AG04450 (cell line): ENCODE data around the gene POFUT2. TPM values are rescaled to one million over a fixed set of nuclear protein-coding genes. Genes with fewer than 3 reads are reported as not detected.

Source experiments
- CTCF ChIA-PET: fragments of 300-600, 350-600 bp; formaldehyde crosslinking; extraction: SDS; loops from one replicate; lab custom pipeline; 2022; ENCODE audit warnings: antibody characterized with exemption, inconsistent platforms; lab: Charles Lee
- POLR2A ChIA-PET: fragments of 350-600 bp; formaldehyde crosslinking; extraction: SDS; loops from one replicate; lab custom pipeline; 2021; ENCODE audit warnings: antibody characterized with exemption, inconsistent platforms; lab: Yijun Ruan, JAX
- DNase-seq: peaks from one replicate; pipeline ENCODE4 v3.0.0-alpha.2; 2011; ENCODE audit warnings: low read depth, low spot score
- H3K27ac ChIP-seq: one replicate; pipeline ENCODE4 v1.5.1; 2012; ENCODE audit warnings: low read depth, low read length, control low read depth
- H3K27me3 ChIP-seq: one replicate; pipeline ENCODE4 v1.6.0; 2012; ENCODE audit warnings: low read length; ENCODE audit not compliant: control insufficient read depth, insufficient read depth
- H3K4me3 ChIP-seq: 2 replicates; pipeline ENCODE4 v1.5.1; 2011; ENCODE audit warnings: mild to moderate bottlenecking, low read depth, low read length, control low read depth
- H3K9me3 ChIP-seq: 2 replicates; pipeline ENCODE4 v1.5.1; 2012; ENCODE audit warnings: low read length; ENCODE audit not compliant: control insufficient read depth, insufficient read depth
- polyA plus RNA-seq: library from polyadenylated mRNA; depleted of rRNA; stranded (reverse); fragments of >200 nt; gene quantifications from 2 replicates; pipeline ENCODE4 v1.2.3, GENCODE V29; 2011
- TF ChIP-seq, protein P1 (sequence below): IDR thresholded peaks from 2 replicates; pipeline ENCODE4 v1.5.1; 2011; ENCODE audit warnings: low read depth, low read length, control low read depth, inconsistent platforms

The POFUT2 gene
- polyA plus RNA-seq, 1 experiment = 35.5 TPM

DNA sequence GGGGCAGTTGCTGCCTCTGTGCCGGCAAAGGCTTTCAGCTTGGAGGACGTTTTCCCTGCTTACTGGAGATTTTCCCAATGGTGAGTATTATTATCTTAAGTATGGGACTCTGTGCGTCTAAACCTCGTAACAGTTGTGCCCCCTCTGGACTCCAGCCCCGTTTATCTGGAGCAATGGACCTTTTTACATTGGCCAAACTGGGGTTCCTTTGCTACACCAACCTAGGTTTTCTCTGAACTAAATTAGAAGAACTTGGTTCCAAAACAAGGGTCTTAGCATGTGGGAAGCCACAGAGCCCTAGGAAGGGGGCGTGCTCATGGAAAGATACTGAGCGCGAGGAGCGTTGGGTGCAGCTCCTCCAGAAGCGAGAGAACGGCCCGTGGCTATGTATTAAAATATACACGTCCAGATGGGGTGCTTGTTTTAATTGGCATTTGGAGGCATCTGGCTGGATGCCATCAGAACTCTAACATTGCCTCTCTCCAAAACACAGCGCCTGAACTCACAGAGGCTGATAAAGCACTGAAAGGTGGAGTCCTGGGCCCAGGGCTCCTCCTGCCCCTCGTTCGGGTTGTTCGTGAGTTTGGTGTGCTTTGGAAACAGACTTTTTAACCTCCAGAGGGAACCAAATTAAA lies 28.4 kb downstream of the POFUT2 start:
- Histone ChIP-seq H3K27me3 (peaks cover 19% of the 10 kb centered on the region), H3K27ac (no peak overlapping the region), H3K4me3 (no peak overlapping the region), H3K9me3 (peaks cover 3% of the 10 kb centered on the region; the same call in 1 of the 2 replicates)
- ChIA-PET POLR2A (no interaction called here), CTCF (interaction anchor here (1.4 kb wide), 1 partner anchor 122 kb away, joined by 3 read pairs; no protein-coding TSS in a partner anchor)
- TF ChIP-seq, protein P1, sequence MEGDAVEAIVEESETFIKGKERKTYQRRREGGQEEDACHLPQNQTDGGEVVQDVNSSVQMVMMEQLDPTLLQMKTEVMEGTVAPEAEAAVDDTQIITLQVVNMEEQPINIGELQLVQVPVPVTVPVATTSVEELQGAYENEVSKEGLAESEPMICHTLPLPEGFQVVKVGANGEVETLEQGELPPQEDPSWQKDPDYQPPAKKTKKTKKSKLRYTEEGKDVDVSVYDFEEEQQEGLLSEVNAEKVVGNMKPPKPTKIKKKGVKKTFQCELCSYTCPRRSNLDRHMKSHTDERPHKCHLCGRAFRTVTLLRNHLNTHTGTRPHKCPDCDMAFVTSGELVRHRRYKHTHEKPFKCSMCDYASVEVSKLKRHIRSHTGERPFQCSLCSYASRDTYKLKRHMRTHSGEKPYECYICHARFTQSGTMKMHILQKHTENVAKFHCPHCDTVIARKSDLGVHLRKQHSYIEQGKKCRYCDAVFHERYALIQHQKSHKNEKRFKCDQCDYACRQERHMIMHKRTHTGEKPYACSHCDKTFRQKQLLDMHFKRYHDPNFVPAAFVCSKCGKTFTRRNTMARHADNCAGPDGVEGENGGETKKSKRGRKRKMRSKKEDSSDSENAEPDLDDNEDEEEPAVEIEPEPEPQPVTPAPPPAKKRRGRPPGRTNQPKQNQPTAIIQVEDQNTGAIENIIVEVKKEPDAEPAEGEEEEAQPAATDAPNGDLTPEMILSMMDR = no peak
- DNase-seq = no peak

DNA sequence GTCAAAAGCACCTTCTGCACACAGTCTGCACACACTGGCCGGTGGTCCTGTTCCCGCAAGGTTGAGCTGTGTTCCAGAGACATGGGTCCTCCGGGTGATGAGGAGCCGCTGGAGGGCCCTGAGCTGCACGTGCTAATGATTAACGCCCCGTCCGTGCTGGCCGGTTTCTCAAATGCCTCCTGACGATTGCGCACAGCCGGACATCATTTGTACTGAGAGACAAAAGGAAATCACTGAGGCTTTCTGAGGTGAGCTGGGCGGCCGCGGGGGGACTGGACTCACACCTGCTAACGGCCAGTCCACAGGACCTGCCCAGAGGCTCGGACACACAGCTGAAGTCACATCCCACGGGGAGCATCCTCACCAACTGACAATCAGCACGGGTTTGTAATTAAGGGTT lies 29.2 kb downstream of the POFUT2 start:
- Histone ChIP-seq H3K4me3 (no peak overlapping the region), H3K27me3 (peaks cover 19% of the 10 kb centered on the region), H3K27ac (no peak overlapping the region), H3K9me3 (peaks cover 3% of the 10 kb centered on the region; the same call in 1 of the 2 replicates)
- no peak for DNase-seq
- ChIA-PET POLR2A (no interaction called here), CTCF (no interaction called here)
- TF ChIP-seq, protein P1 = no peak

DNA sequence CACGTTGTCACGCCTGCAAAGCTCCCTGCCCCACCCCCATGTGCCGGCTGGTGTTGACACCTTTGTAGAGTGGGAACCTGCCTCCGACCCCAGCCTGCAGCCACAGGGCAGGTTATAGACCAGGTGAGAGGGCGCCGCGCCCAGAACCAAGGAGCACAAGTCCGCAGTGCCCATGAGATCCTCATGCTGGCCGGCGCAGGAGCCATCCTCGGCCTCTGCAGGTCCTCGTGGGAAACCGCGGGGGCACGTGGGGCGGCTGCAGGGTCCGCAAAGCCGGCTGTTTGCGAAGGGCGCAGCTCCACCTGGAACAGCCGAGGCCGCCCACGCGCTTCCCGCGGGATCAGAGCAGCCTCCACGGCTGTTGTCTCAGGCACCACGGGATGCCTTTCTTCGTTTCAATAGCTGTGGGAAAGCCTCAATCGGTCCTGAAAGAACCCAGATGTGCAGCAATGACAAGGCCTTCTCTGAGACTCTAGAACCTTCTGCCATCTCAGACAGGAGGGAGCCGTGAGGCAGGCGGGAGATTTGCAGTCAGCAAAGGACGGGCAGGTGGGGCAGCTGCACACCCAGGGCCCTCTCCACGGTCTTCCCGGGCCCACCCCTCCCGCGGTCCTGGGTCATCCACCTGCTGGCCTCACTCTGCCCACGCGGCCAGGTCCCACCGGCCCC lies 29.9 kb downstream of the POFUT2 start:
- DNase-seq = no peak
- ChIA-PET POLR2A (no interaction called here), CTCF (no interaction called here)

DNA sequence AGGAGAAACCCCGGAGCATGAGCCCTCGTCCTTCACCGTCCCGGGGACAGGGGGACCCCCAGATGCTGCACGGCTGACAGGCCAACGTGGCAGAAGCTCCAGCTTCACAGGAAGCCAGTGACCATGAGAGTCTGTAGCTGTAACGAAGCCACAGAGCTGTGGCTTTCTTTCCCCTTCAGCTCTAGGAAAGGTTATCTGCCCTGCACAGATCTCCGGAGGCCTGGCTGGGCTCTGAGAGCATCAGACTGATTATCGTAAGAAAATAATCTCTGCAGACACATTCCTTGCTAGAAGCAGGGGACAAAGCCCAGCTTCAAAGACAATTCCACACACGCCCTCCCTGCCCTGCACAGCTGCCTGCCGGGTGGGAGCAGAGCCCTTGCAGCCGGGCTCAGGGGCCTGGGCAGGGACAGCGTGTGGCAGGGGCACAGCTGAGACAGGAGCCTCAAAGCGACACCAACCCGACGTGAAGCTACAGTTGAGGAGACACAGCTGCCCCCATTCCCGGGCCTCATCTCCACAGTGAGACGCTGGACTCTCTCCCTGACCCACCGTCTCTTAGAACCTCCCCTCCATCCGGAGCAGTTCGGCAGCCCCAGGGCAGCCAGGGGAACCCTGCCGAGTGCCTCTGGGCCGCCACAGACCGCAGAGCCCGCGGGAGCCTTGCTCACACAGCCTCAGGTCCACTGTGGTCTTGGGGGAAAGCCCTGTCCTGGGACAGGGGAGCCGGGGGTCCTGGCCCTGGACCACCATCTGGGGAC lies 30.6 kb downstream of the POFUT2 start:
- CTCF ChIA-PET = interaction anchor here (0.6 kb wide), 1 partner anchor 307 kb away, joined by 3 read pairs; no protein-coding TSS in a partner anchor
- POLR2A ChIA-PET = no interaction called here
- TF ChIP-seq, protein P1 = no peak

More for the DNA sequence above, 29.9 kb downstream of the POFUT2 start:
- Histone ChIP-seq H3K4me3 (no peak overlapping the region), H3K27me3 (peaks cover 19% of the 10 kb centered on the region), H3K9me3 (peaks cover 3% of the 10 kb centered on the region; the same call in 1 of the 2 replicates), H3K27ac (no peak overlapping the region)
- TF ChIP-seq, protein P1 = no peak

More for the DNA sequence above, 30.6 kb downstream of the POFUT2 start:
- H3K9me3 ChIP-seq = peaks cover 3% of the 10 kb centered on the region; the same call in 1 of the 2 replicates
- no peak overlapping the region for H3K4me3 ChIP-seq
- H3K27me3 ChIP-seq = peaks cover 19% of the 10 kb centered on the region
- DNase-seq = no peak
- H3K27ac ChIP-seq = no peak overlapping the region
